Activated T-cell treated with anti-CD3 and anti-CD28 coated beads, Interleukin-2, amount 50 U/mL, for 24 hours (primary cell): Measurements from ENCODE around the gene UBR1.
A peak's percentile ranks its signal among the peaks of the same experiment; 100 is the strongest.
"Not testable (repeated sequence)": the region's sequence is repeated elsewhere in the genome, so short reads cannot be mapped to it uniquely, and the experiment has no call there.

Experiments used
- DNase-seq: peaks from one replicate; pipeline ENCODE4 v3.0.0-alpha.2; 2020
- H3K27ac Mint-ChIP-seq: 2 replicates; pipeline ENCODE4 v1.8.0; 2020; ENCODE audit warnings: mild to moderate bottlenecking, mixed read lengths
- H3K27me3 Mint-ChIP-seq: 2 replicates; pipeline ENCODE4 v1.8.0; 2020; ENCODE audit warnings: mixed read lengths
- H3K36me3 Mint-ChIP-seq: 2 replicates; pipeline ENCODE4 v1.8.0; 2020; ENCODE audit warnings: low read depth, mixed read lengths
- H3K4me1 Mint-ChIP-seq: 2 replicates; pipeline ENCODE4 v1.8.0; 2020; ENCODE audit warnings: low read depth, mixed read lengths
- H3K4me3 Mint-ChIP-seq: 2 replicates; pipeline ENCODE4 v1.8.0; 2020; ENCODE audit warnings: mild to moderate bottlenecking, moderate library complexity, mixed read lengths
- H3K9me3 Mint-ChIP-seq: 2 replicates; pipeline ENCODE4 v1.8.0; 2020; ENCODE audit warnings: mixed read lengths

The UBR1 gene

DNA sequence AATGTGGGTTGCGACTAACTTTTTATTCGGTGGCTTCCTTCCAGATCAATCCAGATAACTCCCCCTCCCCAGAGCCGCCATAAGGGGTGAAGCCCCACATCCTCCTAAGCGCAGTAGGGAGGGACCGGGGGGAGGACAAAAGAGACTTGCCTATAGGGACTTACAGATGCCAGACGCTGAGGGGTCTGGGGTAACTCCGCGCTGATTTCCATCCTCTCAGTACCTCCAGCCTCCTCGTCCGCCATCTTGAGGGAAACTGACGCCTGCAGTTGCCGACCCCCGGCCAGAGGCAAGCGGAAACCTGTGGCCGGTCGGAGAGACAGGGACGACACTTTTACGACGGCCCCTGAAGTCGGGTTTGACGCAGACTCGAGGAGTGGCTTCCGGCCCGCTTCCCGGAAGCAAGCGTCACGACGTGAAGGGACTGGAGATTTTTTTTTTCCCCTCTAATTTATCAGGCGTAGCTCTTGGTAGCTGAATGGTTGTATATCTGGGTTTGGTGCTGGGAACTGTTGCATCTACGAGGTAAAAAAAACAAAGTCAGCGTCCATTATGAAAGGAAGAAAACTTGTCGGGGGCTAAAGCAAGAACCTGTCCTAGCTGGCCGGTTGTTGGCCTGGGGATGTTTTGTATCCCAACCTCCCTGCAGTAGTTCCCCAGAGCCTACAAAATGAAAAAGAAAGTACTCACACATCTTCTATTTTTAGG lies at the start of gene UBR1:
Gene UBR1 (minus strand): TSS at position 261 of the 708 bp plus-strand sequence. CDS start 16 bp downstream, at position 245.
- peaks cover 42% of the 10 kb centered on the region for H3K4me1 Mint-ChIP-seq
- DNase-seq, result peak; percentile 90
- no peaks in the 10 kb centered on the region for H3K27me3 Mint-ChIP-seq
- no peaks in the 10 kb centered on the region for H3K9me3 Mint-ChIP-seq
- peaks cover 48% of the 10 kb centered on the region for H3K36me3 Mint-ChIP-seq
- H3K4me3 Mint-ChIP-seq, result peak within 1 kb of the TSS; percentile 98
- H3K27ac Mint-ChIP-seq, result peak within 1 kb of the TSS; percentile 99

- Mint-ChIP-seq H3K36me3 (peaks cover 64% of the 10 kb centered on the region), H3K9me3 (no peaks in the 10 kb centered on the region), H3K4me1 (peaks cover 12% of the 10 kb centered on the region), H3K27ac (no peak overlapping the region), H3K27me3 (no peaks in the 10 kb centered on the region), H3K4me3 (no peak overlapping the region)
- DNase-seq, result no peak
These were observed 47.4 kb upstream of the UBR1 start for GRCh38 chr15:43153269-43153668.

GRCh38 chr15:43151688-43152087 lies 45.9 kb upstream of the UBR1 start:
- Mint-ChIP-seq H3K4me1 (peaks cover 12% of the 10 kb centered on the region), H3K4me3 (no peak overlapping the region), H3K27ac (no peak overlapping the region), H3K9me3 (no peaks in the 10 kb centered on the region), H3K36me3 (peaks cover 64% of the 10 kb centered on the region), H3K27me3 (no peaks in the 10 kb centered on the region)
- no peak for DNase-seq

GRCh38 chr15:43150191-43150929 lies 44.5 kb upstream of the UBR1 start:
- Mint-ChIP-seq H3K9me3 (no peaks in the 10 kb centered on the region), H3K27ac (no peak overlapping the region), H3K4me3 (no peak overlapping the region), H3K4me1 (peaks cover 12% of the 10 kb centered on the region), H3K27me3 (no peaks in the 10 kb centered on the region), H3K36me3 (peaks cover 64% of the 10 kb centered on the region)
- DNase-seq, result no peak

DNA sequence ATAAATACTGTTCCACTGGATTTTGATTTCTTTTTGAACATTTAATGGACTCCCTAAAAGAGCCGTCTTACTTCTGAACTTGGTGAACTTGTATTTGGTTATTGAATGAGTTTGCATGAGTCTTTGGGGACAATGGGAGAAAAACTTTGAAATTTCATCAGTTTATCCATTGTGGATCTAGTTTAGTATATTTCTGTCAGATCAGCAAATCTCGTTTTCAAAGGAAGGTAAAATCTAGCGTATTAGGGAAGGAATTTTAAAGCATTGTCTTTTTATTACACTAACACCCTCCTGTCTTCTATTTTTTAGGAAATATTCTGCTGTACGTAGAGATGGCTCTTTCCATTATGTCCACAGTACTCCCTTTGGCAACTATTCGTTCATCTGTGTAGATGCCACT lies 40.3 kb upstream of the UBR1 start:
- Mint-ChIP-seq H3K4me3 (no peak overlapping the region), H3K27me3 (no peaks in the 10 kb centered on the region), H3K9me3 (no peaks in the 10 kb centered on the region), H3K36me3 (peaks cover 54% of the 10 kb centered on the region), H3K27ac (no peak overlapping the region), H3K4me1 (peaks cover 16% of the 10 kb centered on the region)
- DNase-seq, result no peak

DNA sequence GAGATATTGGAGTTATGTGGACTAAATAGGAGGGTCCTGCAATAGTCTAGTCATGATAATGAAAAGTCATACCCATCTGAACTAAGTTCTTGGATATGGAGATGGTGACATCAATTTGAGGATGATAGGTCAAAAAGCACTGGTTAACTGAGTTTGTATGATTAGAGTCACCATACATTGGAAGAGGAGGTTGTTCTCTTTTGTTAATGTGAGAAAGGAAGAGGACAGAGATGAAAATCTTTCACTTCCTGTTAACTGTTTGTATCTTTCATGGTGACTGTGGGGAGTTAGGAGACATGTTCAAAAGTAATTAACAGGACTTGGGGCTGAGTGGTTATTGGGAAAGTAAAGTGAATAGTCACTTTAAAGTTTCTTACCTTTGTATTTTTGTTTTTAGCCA lies 38.7 kb upstream of the UBR1 start:
- no peak for DNase-seq
- H3K27ac Mint-ChIP-seq, result no peak overlapping the region
- H3K27me3 Mint-ChIP-seq, result no peaks in the 10 kb centered on the region
- peaks cover 62% of the 10 kb centered on the region for H3K36me3 Mint-ChIP-seq
- H3K4me3 Mint-ChIP-seq, result no peak overlapping the region
- peaks cover 16% of the 10 kb centered on the region for H3K4me1 Mint-ChIP-seq
- no peaks in the 10 kb centered on the region for H3K9me3 Mint-ChIP-seq

- peaks cover 62% of the 10 kb centered on the region for H3K36me3 Mint-ChIP-seq
- H3K9me3 Mint-ChIP-seq, result no peaks in the 10 kb centered on the region
- DNase-seq, result no peak
- peaks cover 20% of the 10 kb centered on the region for H3K4me1 Mint-ChIP-seq
- no peaks in the 10 kb centered on the region for H3K27me3 Mint-ChIP-seq
- H3K4me3 Mint-ChIP-seq, result no peak overlapping the region
- no peak overlapping the region for H3K27ac Mint-ChIP-seq
These were observed 37.5 kb upstream of the UBR1 start for GRCh38 chr15:43143203-43143941.

DNA sequence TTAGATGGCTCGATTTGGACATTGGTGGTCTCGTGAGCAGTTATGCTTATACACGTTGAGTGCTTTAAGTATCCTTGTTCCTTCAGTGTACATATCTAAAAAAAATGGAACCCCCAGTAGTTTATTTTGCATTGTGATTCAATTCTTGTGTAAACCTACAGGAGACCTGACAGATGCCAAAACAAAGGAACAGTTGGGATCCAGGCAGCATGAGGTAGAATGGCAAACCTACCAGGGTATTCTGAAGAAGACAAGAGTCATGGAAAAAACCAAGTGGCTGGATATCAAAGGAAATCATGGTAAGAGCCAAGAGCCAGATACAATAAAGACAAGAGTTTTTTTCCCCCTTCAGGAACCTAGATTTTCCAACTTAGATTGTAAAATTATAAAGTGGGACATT lies 29.5 kb upstream of the UBR1 start:
- Mint-ChIP-seq H3K27me3 (no peaks in the 10 kb centered on the region), H3K36me3 (peaks cover 54% of the 10 kb centered on the region), H3K27ac (no peak overlapping the region), H3K4me3 (no peak overlapping the region), H3K9me3 (no peaks in the 10 kb centered on the region), H3K4me1 (peaks cover 28% of the 10 kb centered on the region)
- no peak for DNase-seq

DNA sequence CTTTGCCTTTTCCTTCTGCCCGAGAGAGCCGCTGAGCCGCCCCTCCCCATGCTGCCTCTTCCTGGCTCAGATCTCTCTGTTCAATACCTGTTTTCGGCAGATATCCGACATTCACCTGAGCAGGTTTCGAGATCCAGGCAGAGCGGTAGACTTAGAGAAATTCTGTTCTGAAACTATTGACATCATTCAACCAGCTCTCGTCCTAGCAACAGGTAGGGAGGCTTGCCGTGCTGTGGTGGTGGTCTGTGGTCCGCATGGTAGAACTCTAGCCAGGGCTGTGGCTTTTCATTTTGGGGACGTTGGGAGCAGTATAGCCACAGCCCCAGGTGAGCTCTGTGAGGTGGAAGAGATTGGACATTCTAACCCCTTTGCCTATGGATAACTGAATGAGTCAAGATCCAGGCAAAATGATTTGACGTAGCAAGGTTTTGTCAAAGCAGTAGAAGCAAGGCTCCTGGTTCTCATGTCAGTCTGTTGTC lies 28.4 kb upstream of the UBR1 start:
- H3K27me3 Mint-ChIP-seq, result no peaks in the 10 kb centered on the region
- H3K4me1 Mint-ChIP-seq, result peaks cover 28% of the 10 kb centered on the region
- DNase-seq, result no peak
- peak overlapping the region; percentile 86 for H3K4me3 Mint-ChIP-seq
- no peaks in the 10 kb centered on the region for H3K9me3 Mint-ChIP-seq
- H3K27ac Mint-ChIP-seq, result peak overlapping the region; percentile 86
- peaks cover 42% of the 10 kb centered on the region for H3K36me3 Mint-ChIP-seq

- peak within 1 kb of the TSS; percentile 86 for H3K27ac Mint-ChIP-seq
- peak within 1 kb of the TSS; percentile 86 for H3K4me3 Mint-ChIP-seq
- H3K27me3 Mint-ChIP-seq, result peaks cover 3% of the 10 kb centered on the region
- no peaks in the 10 kb centered on the region for H3K9me3 Mint-ChIP-seq
- peaks cover 24% of the 10 kb centered on the region for H3K4me1 Mint-ChIP-seq
- H3K36me3 Mint-ChIP-seq, result peaks cover 36% of the 10 kb centered on the region
- DNase-seq, result peak; percentile 75
These were observed 27.8 kb upstream of the UBR1 start, which contains the start of gene TMEM62 for GRCh38 chr15:43133430-43134156. Gene TMEM62 (plus strand): TSS chr15:43133586. CDS start chr15:43133803, 217 bp downstream.

DNA sequence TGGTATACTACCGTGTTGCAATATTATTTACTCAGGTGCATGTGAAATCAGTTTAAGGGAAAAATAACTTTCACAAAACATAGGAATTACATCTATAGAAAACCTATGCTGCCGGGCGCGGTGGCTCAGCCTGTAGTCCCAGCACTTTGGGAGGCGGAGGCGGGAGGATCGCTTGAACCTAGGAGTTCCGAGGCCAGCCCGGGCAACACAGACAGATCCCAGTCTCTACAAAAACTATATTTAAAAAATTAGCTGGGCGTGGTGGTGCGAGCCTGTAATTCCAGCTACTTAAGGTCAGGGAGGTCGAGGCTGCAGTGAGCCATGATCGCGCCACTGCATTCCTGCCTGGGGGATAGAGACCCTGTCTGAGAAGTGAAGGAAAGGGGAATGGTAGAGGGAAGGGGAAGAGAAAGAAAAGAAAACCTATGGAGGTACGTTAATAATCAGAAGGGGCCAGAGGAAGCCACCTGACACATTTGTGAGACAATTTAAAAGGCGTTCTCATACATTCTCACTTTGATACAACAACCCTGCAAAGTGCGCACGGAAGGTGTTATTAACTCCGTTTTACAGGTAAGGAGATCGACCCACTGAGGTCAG lies 27.1 kb upstream of the UBR1 start:
- H3K27ac Mint-ChIP-seq, result peak overlapping the region; percentile 85
- H3K4me1 Mint-ChIP-seq, result peaks cover 24% of the 10 kb centered on the region
- no peaks in the 10 kb centered on the region for H3K9me3 Mint-ChIP-seq
- peaks cover 3% of the 10 kb centered on the region for H3K27me3 Mint-ChIP-seq
- H3K36me3 Mint-ChIP-seq, result peaks cover 30% of the 10 kb centered on the region
- peak overlapping the region; percentile 86 for H3K4me3 Mint-ChIP-seq
- DNase-seq, result no peak

DNA sequence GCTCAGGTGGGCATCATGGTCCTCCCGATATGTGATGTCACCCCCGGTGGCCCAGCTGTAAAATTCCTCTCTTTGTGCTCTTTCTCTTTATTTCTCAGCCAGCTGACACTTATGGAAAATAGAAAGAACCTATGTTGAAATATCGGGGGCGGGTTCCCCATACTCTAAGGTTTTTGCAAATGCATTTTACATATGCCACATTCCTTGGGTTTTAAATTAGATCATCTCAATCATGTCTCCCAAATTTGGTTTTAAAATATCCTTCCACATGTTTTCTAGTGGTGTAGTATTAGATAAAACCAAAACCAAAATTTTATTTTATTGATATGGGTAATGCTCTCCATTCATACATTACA lies 23.1 kb upstream of the UBR1 start:
- DNase-seq, result no peak
- H3K27ac Mint-ChIP-seq, result no peak overlapping the region
- H3K9me3 Mint-ChIP-seq, result no peaks in the 10 kb centered on the region
- peaks cover under 1% of the 10 kb centered on the region for H3K36me3 Mint-ChIP-seq
- no peak overlapping the region for H3K4me3 Mint-ChIP-seq
- peaks cover 3% of the 10 kb centered on the region for H3K27me3 Mint-ChIP-seq
- H3K4me1 Mint-ChIP-seq, result peaks cover 8% of the 10 kb centered on the region

GRCh38 chr15:43128174-43128979 lies 22.5 kb upstream of the UBR1 start:
- H3K36me3 Mint-ChIP-seq, H3K27me3 Mint-ChIP-seq, H3K9me3 Mint-ChIP-seq, DNase-seq, H3K27ac Mint-ChIP-seq, H3K4me3 Mint-ChIP-seq: not testable (repeated sequence)
- H3K4me1 Mint-ChIP-seq, result peaks cover 10% of the 10 kb centered on the region
